ENCODE results near the gene ARHGAP15.

GRCh38 chr2:143204062-143204461, 74.8 kb downstream of the ARHGAP15 start:
- no peak for TF ChIP-seq EZH2phosphoT487 (IDR thresholded peaks at IDR 0.05; ENCODE audit: borderline replicate concordance, low read depth, low read length)
- TF ChIP-seq CTCF (conservative IDR thresholded peaks at IDR 0.05; ENCODE audit: low read length): no peak

Data from OCI-LY7 (cell line).